GM13977 (cell line): Measurements from ENCODE around the gene SSNA1.
A peak's percentile ranks its signal among the peaks of the same experiment; 100 is the strongest.

Experiments used
- DNase-seq: peaks from one replicate; pipeline ENCODE4 v3.0.0; 2012; ENCODE audit warnings: low spot score
- in situ Hi-C: fragments of 300-500 bp; cut with MboI; formaldehyde crosslinking; loops from one replicate; pipeline ENCODE4 v1.12.0; 2022; ENCODE audit warnings: low sequenced_read_pairs, low pct_unique_long_range_greater_than_20kb, mixed read lengths, inconsistent platforms; ENCODE audit not compliant: unreplicated experiment
- TF ChIP-seq, protein P1 (sequence below): IDR thresholded peaks from 2 replicates; pipeline ENCODE4 v1.5.1; 2012; ENCODE audit warnings: mild to moderate bottlenecking, control low read depth; ENCODE audit not compliant: insufficient read depth; ENCODE audit errors: extremely low read depth, missing control alignments

The SSNA1 gene, protein sequence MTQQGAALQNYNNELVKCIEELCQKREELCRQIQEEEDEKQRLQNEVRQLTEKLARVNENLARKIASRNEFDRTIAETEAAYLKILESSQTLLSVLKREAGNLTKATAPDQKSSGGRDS

DNA sequence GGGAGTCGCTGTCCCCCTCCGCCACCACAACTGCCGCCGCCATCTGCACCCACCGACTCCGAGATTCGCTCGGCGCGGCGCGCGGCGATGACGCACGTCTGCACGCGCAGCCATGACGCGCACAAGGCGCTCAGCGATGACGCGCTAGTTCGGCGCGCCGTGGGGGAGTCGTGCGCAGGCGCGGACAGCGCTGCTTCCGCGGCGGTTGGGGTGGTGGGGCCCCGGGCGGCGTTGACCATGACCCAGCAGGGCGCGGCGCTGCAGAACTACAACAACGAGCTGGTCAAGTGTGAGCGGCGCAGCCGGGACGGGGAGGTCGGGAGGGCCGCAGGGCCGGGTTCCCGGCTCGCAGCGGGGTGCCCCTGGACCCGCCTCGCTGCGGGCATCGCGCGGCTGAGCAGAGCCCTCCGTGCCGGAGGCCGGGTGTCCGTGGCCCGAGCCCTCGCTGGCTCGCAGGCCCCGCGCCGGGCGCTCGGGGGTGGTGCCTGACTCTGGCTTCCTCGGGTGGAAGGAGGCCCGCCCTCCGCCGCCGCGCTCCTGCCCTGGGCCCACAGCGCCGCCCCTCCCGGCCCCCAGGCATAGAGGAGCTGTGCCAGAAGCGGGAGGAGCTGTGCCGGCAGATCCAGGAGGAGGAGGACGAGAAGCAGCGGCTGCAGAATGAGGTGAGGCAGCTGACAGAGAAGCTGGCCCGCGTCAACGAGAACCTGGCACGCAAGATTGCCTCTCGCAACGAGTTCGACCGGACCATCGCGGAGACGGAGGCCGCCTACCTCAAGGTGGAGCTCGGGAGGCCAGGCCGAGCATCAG, at the start of gene SSNA1, which contains the start of gene ANAPC2:
SSNA1 (plus strand) TSS at position 187 of the 807 bp plus-strand sequence; CDS start at position 238, 51 bp downstream.
ANAPC2 (minus strand) TSS at position 71 of the 807 bp plus-strand sequence; CDS start at position 43, 28 bp downstream.
- in situ Hi-C loops: no loop called here
- TF ChIP-seq, protein P1, sequence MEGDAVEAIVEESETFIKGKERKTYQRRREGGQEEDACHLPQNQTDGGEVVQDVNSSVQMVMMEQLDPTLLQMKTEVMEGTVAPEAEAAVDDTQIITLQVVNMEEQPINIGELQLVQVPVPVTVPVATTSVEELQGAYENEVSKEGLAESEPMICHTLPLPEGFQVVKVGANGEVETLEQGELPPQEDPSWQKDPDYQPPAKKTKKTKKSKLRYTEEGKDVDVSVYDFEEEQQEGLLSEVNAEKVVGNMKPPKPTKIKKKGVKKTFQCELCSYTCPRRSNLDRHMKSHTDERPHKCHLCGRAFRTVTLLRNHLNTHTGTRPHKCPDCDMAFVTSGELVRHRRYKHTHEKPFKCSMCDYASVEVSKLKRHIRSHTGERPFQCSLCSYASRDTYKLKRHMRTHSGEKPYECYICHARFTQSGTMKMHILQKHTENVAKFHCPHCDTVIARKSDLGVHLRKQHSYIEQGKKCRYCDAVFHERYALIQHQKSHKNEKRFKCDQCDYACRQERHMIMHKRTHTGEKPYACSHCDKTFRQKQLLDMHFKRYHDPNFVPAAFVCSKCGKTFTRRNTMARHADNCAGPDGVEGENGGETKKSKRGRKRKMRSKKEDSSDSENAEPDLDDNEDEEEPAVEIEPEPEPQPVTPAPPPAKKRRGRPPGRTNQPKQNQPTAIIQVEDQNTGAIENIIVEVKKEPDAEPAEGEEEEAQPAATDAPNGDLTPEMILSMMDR: peak; percentile 56
- DNase-seq: peak; percentile 98

DNA sequence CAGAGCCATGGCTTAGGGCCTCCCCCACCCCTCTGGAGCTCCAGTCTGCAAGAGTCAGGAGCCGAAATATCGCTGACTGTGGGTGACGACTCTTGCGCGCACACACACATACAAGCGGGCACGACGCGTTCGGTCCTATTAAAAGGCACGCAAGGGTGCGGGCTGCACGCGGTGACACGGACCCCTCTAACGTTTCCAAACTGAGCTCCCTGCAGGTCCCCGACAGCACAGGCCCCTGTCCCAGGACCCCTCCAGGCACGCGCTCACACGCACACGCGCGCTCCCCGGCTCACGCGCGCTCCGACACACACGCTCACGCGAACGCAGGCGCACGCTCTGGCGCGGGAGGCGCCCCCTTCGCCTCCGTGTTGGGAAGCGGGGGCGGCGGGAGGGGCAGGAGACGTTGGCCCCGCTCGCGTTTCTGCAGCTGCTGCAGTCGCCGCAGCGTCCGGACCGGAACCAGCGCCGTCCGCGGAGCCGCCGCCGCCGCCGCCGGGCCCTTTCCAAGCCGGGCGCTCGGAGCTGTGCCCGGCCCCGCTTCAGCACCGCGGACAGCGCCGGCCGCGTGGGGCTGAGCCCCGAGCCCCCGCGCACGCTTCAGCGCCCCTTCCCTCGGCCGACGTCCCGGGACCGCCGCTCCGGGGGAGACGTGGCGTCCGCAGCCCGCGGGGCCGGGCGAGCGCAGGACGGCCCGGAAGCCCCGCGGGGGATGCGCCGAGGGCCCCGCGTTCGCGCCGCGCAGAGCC, 49.6 kb upstream of the SSNA1 start, which contains the start of gene GRIN1:
GRIN1 (plus strand) TSS at position 433 of the 746 bp plus-strand sequence. CDS start 333 bp downstream, outside the sequence.
- in situ Hi-C loops: no loop called here
- TF ChIP-seq, protein P1: no peak
- DNase-seq: peak; percentile 66

DNA sequence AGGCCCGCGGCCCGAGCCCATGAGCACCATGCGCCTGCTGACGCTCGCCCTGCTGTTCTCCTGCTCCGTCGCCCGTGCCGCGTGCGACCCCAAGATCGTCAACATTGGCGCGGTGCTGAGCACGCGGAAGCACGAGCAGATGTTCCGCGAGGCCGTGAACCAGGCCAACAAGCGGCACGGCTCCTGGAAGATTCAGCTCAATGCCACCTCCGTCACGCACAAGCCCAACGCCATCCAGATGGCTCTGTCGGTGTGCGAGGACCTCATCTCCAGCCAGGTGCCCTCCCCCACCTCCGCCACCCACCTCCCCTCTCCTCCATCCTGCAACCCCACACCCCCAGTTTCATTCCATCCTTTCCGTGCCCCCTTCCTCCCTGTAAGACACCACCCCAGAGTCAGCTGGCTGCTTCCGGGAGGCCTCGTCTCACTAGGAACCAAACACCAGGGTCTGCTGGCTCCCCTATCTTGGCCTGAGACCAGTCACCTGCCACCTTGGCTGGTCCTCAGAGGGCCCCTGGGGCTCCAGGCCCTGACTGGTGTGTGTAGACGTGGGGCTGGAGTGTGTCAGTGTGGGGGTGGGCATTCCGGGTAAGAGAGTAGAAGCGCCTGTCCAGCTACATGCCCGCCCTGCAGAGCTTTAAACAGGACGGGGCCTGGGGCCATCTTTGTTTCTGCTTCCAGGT, 48.9 kb upstream of the SSNA1 start:
- TF ChIP-seq, protein P1: no peak
- DNase-seq: no peak
- in situ Hi-C loops: no loop called here

DNA sequence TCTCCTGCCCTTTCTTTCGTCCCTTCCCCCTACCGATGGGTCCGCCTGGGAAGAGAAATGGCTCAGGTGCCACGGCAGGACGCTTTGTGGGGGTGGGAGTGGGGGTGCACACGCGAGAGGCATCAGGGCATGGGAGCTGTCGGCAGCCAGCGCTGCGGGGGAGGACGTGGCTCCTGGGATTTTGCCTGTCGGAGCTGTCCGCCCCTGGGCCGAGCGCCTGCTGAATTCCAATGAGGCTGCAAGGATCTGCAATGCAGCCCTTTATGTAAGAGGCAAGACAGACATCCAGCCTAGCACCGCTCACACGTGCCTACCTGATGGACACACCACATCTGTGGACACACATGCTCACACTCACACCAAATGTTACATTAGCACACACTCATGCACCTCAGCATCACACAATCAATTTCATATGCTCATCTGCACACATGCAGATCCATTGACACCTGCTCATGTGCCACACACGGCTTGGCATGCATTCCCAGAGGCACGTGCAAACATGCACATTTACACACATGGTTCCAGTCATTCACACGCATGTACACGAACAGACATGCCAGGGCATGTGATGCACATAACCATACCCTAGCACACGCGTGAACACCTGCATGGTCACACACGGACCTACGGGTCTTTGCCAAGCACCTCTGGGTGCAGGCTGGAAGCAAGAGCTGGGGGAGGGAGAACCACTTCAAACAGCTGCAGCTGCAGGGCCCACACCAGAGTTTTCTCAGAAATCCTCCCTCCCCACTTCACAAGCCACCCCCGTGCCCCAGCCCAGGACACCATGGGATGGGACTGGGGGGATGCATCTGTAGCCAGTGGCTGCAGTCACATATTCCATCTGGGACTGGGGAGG, 48.1 kb upstream of the SSNA1 start:
- in situ Hi-C loops: no loop called here
- DNase-seq: no peak

DNA sequence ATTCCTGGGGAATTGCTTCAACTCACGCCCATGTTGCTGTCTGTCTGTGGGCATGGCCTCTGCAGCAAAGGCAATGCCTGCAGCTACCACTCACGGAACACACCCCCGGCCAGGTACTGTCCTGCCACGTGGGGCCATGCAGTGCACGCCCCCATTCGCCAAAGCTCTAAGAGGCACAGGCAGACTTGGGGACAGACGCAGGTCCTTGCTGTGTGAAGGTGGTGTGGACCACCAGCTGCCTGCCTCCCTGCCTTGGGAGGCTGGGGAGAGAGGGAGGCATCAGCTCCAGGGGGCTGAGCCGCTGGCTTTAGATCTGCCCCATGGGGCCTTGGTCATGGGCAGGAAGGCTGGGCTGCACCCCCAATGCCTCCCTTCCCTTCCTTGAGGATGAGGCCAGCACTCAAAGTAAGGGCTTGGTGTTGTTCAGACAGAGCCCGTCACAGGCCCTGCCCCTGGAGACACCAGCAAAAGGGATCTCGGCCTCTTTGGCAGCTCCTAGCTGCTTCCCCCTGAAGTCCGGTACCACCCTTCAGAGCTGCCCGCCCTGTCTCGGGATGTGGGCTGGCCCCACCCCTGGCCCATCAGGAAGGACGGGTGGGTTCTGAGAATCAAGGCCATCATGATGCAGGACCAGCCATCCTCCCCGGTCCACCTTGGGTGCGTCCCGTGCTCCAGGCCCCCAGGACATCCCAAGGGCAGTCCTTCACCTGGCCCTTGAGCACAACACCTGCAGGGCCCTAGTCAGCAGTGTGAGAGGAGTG, 47.2 kb upstream of the SSNA1 start:
- in situ Hi-C loops: no loop called here
- no peak for DNase-seq
- TF ChIP-seq, protein P1: no peak

More for the DNA sequence above, 48.1 kb upstream of the SSNA1 start:
- TF ChIP-seq, protein P1: no peak
